K562 (cell line): ENCODE data around the gene RSPH9. TPM values are rescaled to one million over a fixed set of nuclear protein-coding genes. Genes with fewer than 3 reads are reported as not detected.

ENCODE experiments used
- CBX1 ChIP-seq: sonication (generic); IDR thresholded peaks from 2 replicates; pipeline ENCODE4 v1.6.1; 2016; ENCODE audit warnings: antibody characterized with exemption, low read depth, mild to moderate bottlenecking
- CREB1 ChIP-seq, 2 experiments: sonication (generic) in 1 of 2; formaldehyde crosslinking in 1 of 2; IDR thresholded peaks; 2 replicates each; pipeline versions ENCODE4 v1.6.1 to v1.8.0; 2012 to 2022; ENCODE audit warnings: inconsistent platforms in 1 of 2, mild to moderate bottlenecking in 1 of 2, missing genetic modification reagents in 1 of 2, moderate library complexity in 1 of 2
- CUX1 ChIP-seq: fragments of 200-800 bp; sonication (Bioruptor generic); IDR thresholded peaks from 2 replicates; pipeline ENCODE4 v1.6.1; 2016; ENCODE audit warnings: missing genetic modification characterization, missing compliant biosample characterization
- ELF2 ChIP-seq: fragments of 250-450 bp; sonication (Bioruptor Pico); IDR thresholded peaks from 2 replicates; pipeline ENCODE4 v1.5.0; 2021; ENCODE audit warnings: mild to moderate bottlenecking
- FOXM1 ChIP-seq, 2 experiments: fragments of 450-650 bp in 1 of 2; sonication (generic) in 1 of 2; formaldehyde crosslinking in 1 of 2; IDR thresholded peaks; 2 replicates each; pipeline versions ENCODE4 v1.6.1 to v1.9.0; 2017 to 2022; ENCODE audit warnings: low read depth in 2 of 2, mild to moderate bottlenecking in 2 of 2, missing genetic modification reagents in 1 of 2, moderate library complexity in 1 of 2
- HNRNPL ChIP-seq: fragments of 200-400 bp; formaldehyde crosslinking; IDR thresholded peaks from 2 replicates; pipeline ENCODE4 v1.6.1; 2017; ENCODE audit warnings: low read depth, mild to moderate bottlenecking, low read length
- JUN ChIP-seq, 2 experiments: sonication (generic) in 1 of 2; formaldehyde crosslinking in 1 of 2; IDR thresholded peaks; 2 replicates each; pipeline versions ENCODE4 v1.6.1 to v1.8.0; 2012 to 2022; ENCODE audit warnings: borderline replicate concordance in 2 of 2, mild to moderate bottlenecking in 2 of 2, improper control_type of control experiment in 1 of 2, low read depth in 1 of 2, low read length in 1 of 2, missing genetic modification reagents in 1 of 2
- KHSRP ChIP-seq: fragments of 450-650 bp; IDR thresholded peaks from 2 replicates; pipeline ENCODE4 v1.6.1; 2017
- LEF1 ChIP-seq: fragments of 450-650 bp; IDR thresholded peaks from 2 replicates; pipeline ENCODE4 v1.6.1; 2016; ENCODE audit warnings: mild to moderate bottlenecking
- MCM2 ChIP-seq: fragments of 450-650 bp; IDR thresholded peaks from 2 replicates; pipeline ENCODE4 v1.6.1; 2017; ENCODE audit warnings: low read depth, mild to moderate bottlenecking
- MITF ChIP-seq: IDR thresholded peaks from 2 replicates; pipeline ENCODE4 v1.6.1; 2014; ENCODE audit warnings: antibody characterized with exemption
- MTA1 ChIP-seq: fragments of 450-650 bp; IDR thresholded peaks from 2 replicates; pipeline ENCODE4 v1.6.1; 2017; ENCODE audit warnings: borderline replicate concordance
- POLR2AphosphoS2 ChIP-seq: IDR thresholded peaks from 2 replicates; pipeline ENCODE4 v1.6.1; 2012; ENCODE audit warnings: low read length, improper control_type of control experiment
- POLR2AphosphoS5 ChIP-seq: IDR thresholded peaks from 2 replicates; pipeline ENCODE4 v1.6.1; 2011; ENCODE audit warnings: mild to moderate bottlenecking, low read depth, low read length, moderate library complexity; ENCODE audit not compliant: control insufficient read depth, insufficient read depth
- RBFOX2 ChIP-seq: fragments of 200-400 bp; formaldehyde crosslinking; IDR thresholded peaks from 2 replicates; pipeline ENCODE4 v1.6.1; 2017; ENCODE audit warnings: low read depth, mild to moderate bottlenecking, low read length, moderate library complexity
- RBM22 ChIP-seq: fragments of 200-400 bp; formaldehyde crosslinking; IDR thresholded peaks from 2 replicates; pipeline ENCODE4 v1.6.1; 2018; ENCODE audit warnings: low read length, low read depth; ENCODE audit not compliant: poor library complexity, severe bottlenecking
- TAF7 ChIP-seq: fragments of 450-650 bp; IDR thresholded peaks from 2 replicates; pipeline ENCODE4 v1.6.1; 2016; ENCODE audit warnings: missing genetic modification characterization, missing compliant biosample characterization
- TAL1 ChIP-seq: fragments of 450-650 bp; IDR thresholded peaks from 2 replicates; pipeline ENCODE4 v1.6.1; 2016; ENCODE audit warnings: mild to moderate bottlenecking
- VEZF1 ChIP-seq: fragments of 200-800 bp; sonication (Bioruptor generic); IDR thresholded peaks from 2 replicates; pipeline ENCODE4 v1.6.1; 2017; ENCODE audit warnings: missing genetic modification characterization, missing compliant biosample characterization
- ZNF717 ChIP-seq: fragments of 250-450 bp; sonication (Bioruptor Pico); IDR thresholded peaks from 2 replicates; pipeline ENCODE4 v1.5.0; 2021
- polyA plus RNA-seq, 8 experiments: library from polyadenylated mRNA; depleted of rRNA in 4 of 8; stranded (reverse) in 5 of 8; unstranded in 3 of 8; fragments of >200 nt; fragmentation: Nextera tagmentation in 2 of 8; fragmentation: Illumina TruSeq in 1 of 8; extraction: Ambion mirVana in 2 of 8; extraction: Trizol in 1 of 8; gene quantifications; 2 replicates each; pipeline versions ENCODE4 v1.2.1 to v1.2.3, GENCODE V29; 2011 to 2014; ENCODE audit warnings: inconsistent platforms in 1 of 8, missing spikeins in 1 of 8
- total RNA-seq, 7 experiments: library from RNA; depleted of rRNA in 6 of 7; stranded (reverse); fragments of >200 nt in 6 of 7; fragmentation: Illumina TruSeq in 2 of 7; extraction: Trizol in 2 of 7; gene quantifications; 2 replicates each; pipeline versions ENCODE4 v1.2.1 to v1.2.3, GENCODE V29; 2011 to 2021; ENCODE audit warnings: low replicate concordance in 1 of 7

Gene RSPH9
- total and polyA plus RNA-seq, 9 of the 15 experiments (the other 6 are each of a cell fraction or from before 2014, with no cell fraction given): 0.05 to 0.60 (median 0.39) TPM; not detected in 6

- TF ChIP-seq CUX1: no peak
- TF ChIP-seq FOXM1 (IDR thresholded peaks at IDR 0.05; ENCODE audit: low read depth): no peak
- TF ChIP-seq FOXM1 (CRISPR knock-in tag; IDR thresholded peaks at IDR 0.05; ENCODE audit: low read depth): no peak
- TF ChIP-seq VEZF1 (CRISPR knock-in tag): no peak
- TF ChIP-seq POLR2AphosphoS2: peak; percentile 16; the same call in 1 of the 2 replicates
- no peak for TF ChIP-seq MCM2
- no peak for TF ChIP-seq LEF1
- no peak for TF ChIP-seq ELF2 (CRISPR knock-in tag)
- no peak for TF ChIP-seq MTA1
- TF ChIP-seq CREB1 (IDR thresholded peaks at IDR 0.05): no peak
- 0 out of 2 replicates have a peak, but pooled peaks have one; percentile 24 for TF ChIP-seq CREB1 (CRISPR knock-in tag; IDR thresholded peaks at IDR 0.05)
- peak; percentile 80 for TF ChIP-seq RBFOX2
- TF ChIP-seq TAL1: no peak
- no peak for TF ChIP-seq HNRNPL
- peak; percentile 69 for TF ChIP-seq RBM22
- no peak for TF ChIP-seq TAF7
- peak; percentile 39; the same call in 1 of the 2 replicates for TF ChIP-seq POLR2AphosphoS5
- TF ChIP-seq JUN (IDR thresholded peaks at IDR 0.05; ENCODE audit: borderline replicate concordance, low read depth, low read length): no peak
- TF ChIP-seq JUN (CRISPR knock-in tag; IDR thresholded peaks at IDR 0.05; ENCODE audit: borderline replicate concordance): 0 out of 2 replicates have a peak, but pooled peaks have one; percentile 21
- no peak for TF ChIP-seq MITF
- TF ChIP-seq ZNF717 (CRISPR knock-in tag): no peak
- no peak for TF ChIP-seq KHSRP
- TF ChIP-seq CBX1: no peak
These were observed 23.6 kb upstream of the RSPH9 start (continued) for GRCh38 chr6:43621078-43621835.
